IMR-90 (cell line): Measurements from ENCODE around the gene SPACA7. TPM values are rescaled to one million over a fixed set of nuclear protein-coding genes. Genes with fewer than 3 reads are reported as not detected.

Experiments
- ATAC-seq: fragments of 200-7000 bp; cut with Tn5 transposase; 2 replicates; pipeline ENCODE4 v1.9.1; 2020; ENCODE audit warnings: low read depth, mild to moderate bottlenecking, moderate library complexity
- BruUV-seq: library from RNA; stranded (reverse); fragments of 400-500 nt; replicated peaks from 2 replicates; lab custom pipeline; 2021; lab: Mats Ljungman, UMichigan
- CTCF ChIA-PET: fragments of 300-600 bp; formaldehyde crosslinking; extraction: SDS; loops from one replicate; lab custom pipeline; 2021; ENCODE audit warnings: antibody characterized with exemption; lab: Yijun Ruan, JAX
- POLR2A ChIA-PET: fragments of 300-600 bp; sonication (Branson Sonifier 250); formaldehyde crosslinking; loops from one replicate; lab custom pipeline; 2022; ENCODE audit warnings: antibody characterized with exemption; ENCODE audit not compliant: unreplicated experiment; lab: Charles Lee
- DNase-seq: peaks from one replicate; pipeline ENCODE4 v3.0.0; 2013
- H2AFZ ChIP-seq: replicated peaks from 2 replicates; pipeline ENCODE3; 2013; ENCODE audit warnings: low read length, mild to moderate bottlenecking; ENCODE audit not compliant: poor library complexity
- H2AK5ac ChIP-seq: 2 replicates; pipeline ENCODE4 v1.6.1; 2013; ENCODE audit warnings: low read depth, low read length, inconsistent platforms
- H2AK9ac ChIP-seq: replicated peaks from 2 replicates; pipeline ENCODE3; 2013; ENCODE audit warnings: mild to moderate bottlenecking, low read depth, low read length, moderate library complexity; ENCODE audit not compliant: poor library complexity
- H2BK120ac ChIP-seq: 2 replicates; pipeline ENCODE4 v1.6.1; 2013; ENCODE audit warnings: low read depth, low read length, inconsistent platforms
- H2BK15ac ChIP-seq: 3 replicates; pipeline ENCODE4 v1.6.1; 2013; ENCODE audit warnings: low read depth, low read length, inconsistent platforms
- H2BK20ac ChIP-seq: 2 replicates; pipeline ENCODE4 v1.6.1; 2013; ENCODE audit warnings: low read depth, mild to moderate bottlenecking, inconsistent platforms, low read length, moderate library complexity
- H2BK5ac ChIP-seq: 2 replicates; pipeline ENCODE4 v1.6.1; 2013; ENCODE audit warnings: mild to moderate bottlenecking, low read depth, low read length, inconsistent platforms; ENCODE audit not compliant: poor library complexity, severe bottlenecking
- H3K14ac ChIP-seq: replicated peaks from 2 replicates; pipeline ENCODE4 v1.6.1; 2013; ENCODE audit warnings: low read depth, low read length, inconsistent platforms
- H3K18ac ChIP-seq: 2 replicates; pipeline ENCODE4 v1.6.1; 2013; ENCODE audit warnings: low read depth, low read length, control low read depth
- H3K23ac ChIP-seq: 2 replicates; pipeline ENCODE4 v1.6.1; 2013; ENCODE audit warnings: low read depth, low read length, inconsistent platforms
- H3K27ac ChIP-seq: 2 replicates; pipeline ENCODE4 v1.5.1; 2013; ENCODE audit warnings: mild to moderate bottlenecking, control low read depth, low read length; ENCODE audit not compliant: insufficient read depth
- H3K27me3 ChIP-seq: 2 replicates; pipeline ENCODE4 v1.6.1; 2013; ENCODE audit warnings: low read length; ENCODE audit not compliant: control insufficient read depth, insufficient read depth
- H3K36me3 ChIP-seq: 2 replicates; pipeline ENCODE4 v1.6.1; 2013; ENCODE audit warnings: low read length, mixed read lengths; ENCODE audit not compliant: control insufficient read depth, insufficient read depth
- H3K4ac ChIP-seq: 2 replicates; pipeline ENCODE4 v1.6.1; 2013; ENCODE audit warnings: low read depth, low read length, inconsistent platforms
- H3K4me1 ChIP-seq: 2 replicates; pipeline ENCODE4 v1.6.1; 2013; ENCODE audit warnings: low read length, mixed read lengths; ENCODE audit not compliant: control insufficient read depth, insufficient read depth
- H3K4me2 ChIP-seq: 2 replicates; pipeline ENCODE4 v1.6.1; 2013; ENCODE audit warnings: low read depth, mild to moderate bottlenecking, control low read depth, low read length, moderate library complexity
- H3K4me3 ChIP-seq: 2 replicates; pipeline ENCODE4 v1.5.1; 2013; ENCODE audit warnings: low read depth, mild to moderate bottlenecking, control low read depth, low read length, moderate library complexity; ENCODE audit not compliant: insufficient read depth
- H3K56ac ChIP-seq: 2 replicates; pipeline ENCODE4 v1.6.1; 2013; ENCODE audit warnings: low read length, inconsistent platforms; ENCODE audit not compliant: insufficient read depth; ENCODE audit errors: extremely low read depth
- H3K79me1 ChIP-seq, 2 experiments: 2 replicates each; pipeline ENCODE4 v1.6.1; 2013; ENCODE audit warnings: low read length in 2 of 2, inconsistent platforms in 1 of 2, low read depth in 1 of 2
- H3K9ac ChIP-seq: 2 replicates; pipeline ENCODE4 v1.6.1; 2013; ENCODE audit warnings: low read depth, low read length, control low read depth
- H3K9me1 ChIP-seq: 2 replicates; pipeline ENCODE4 v1.6.1; 2013; ENCODE audit warnings: low read length, inconsistent platforms; ENCODE audit not compliant: insufficient read depth
- H3K9me3 ChIP-seq: 2 replicates; pipeline ENCODE4 v1.6.1; 2013; ENCODE audit warnings: low read length; ENCODE audit not compliant: control insufficient read depth, insufficient read depth
- H4K20me1 ChIP-seq: 2 replicates; pipeline ENCODE4 v1.6.1; 2013; ENCODE audit warnings: low read length, inconsistent platforms; ENCODE audit not compliant: insufficient read depth
- H4K5ac ChIP-seq: 2 replicates; pipeline ENCODE4 v1.6.1; 2013; ENCODE audit warnings: mild to moderate bottlenecking, low read depth, low read length, control low read depth
- H4K8ac ChIP-seq, 2 experiments: 2 replicates each; pipeline ENCODE4 v1.6.1; 2013; ENCODE audit warnings: low read depth in 2 of 2, low read length in 2 of 2, control low read depth in 1 of 2, inconsistent platforms in 1 of 2
- H4K91ac ChIP-seq: 2 replicates; pipeline ENCODE4 v1.6.1; 2013; ENCODE audit warnings: low read depth, low read length, inconsistent platforms; ENCODE audit not compliant: insufficient read depth
- BHLHE40 ChIP-seq: fragments of 150-350 bp; IDR thresholded peaks from 2 replicates; pipeline ENCODE4 v1.6.1; 2016; ENCODE audit warnings: mild to moderate bottlenecking, low read depth, low read length
- CEBPB ChIP-seq: IDR thresholded peaks from 2 replicates; pipeline ENCODE4 v1.6.1; 2012; ENCODE audit warnings: low read depth, low read length, improper control_type of control experiment
- CHD1 ChIP-seq: IDR thresholded peaks from 2 replicates; pipeline ENCODE4 v1.6.1; 2012; ENCODE audit warnings: low read depth, low read length, improper control_type of control experiment
- CTCF ChIP-seq: conservative IDR thresholded peaks from 2 replicates; pipeline ENCODE4 v1.5.1; 2012; ENCODE audit warnings: mild to moderate bottlenecking, low read depth, low read length, improper control_type of control experiment
- ELK1 ChIP-seq: fragments of 150-350 bp; IDR thresholded peaks from 2 replicates; pipeline ENCODE4 v1.6.1; 2016; ENCODE audit warnings: low read depth, mild to moderate bottlenecking, low read length, moderate library complexity, borderline replicate concordance
- FOS ChIP-seq: fragments of 150-350 bp; IDR thresholded peaks from 2 replicates; pipeline ENCODE4 v1.6.1; 2016; ENCODE audit warnings: low read depth, low read length
- MAFK ChIP-seq: IDR thresholded peaks from 2 replicates; pipeline ENCODE4 v1.6.1; 2012; ENCODE audit warnings: low read depth, low read length, improper control_type of control experiment
- MAZ ChIP-seq: IDR thresholded peaks from 2 replicates; pipeline ENCODE4 v1.6.1; 2012; ENCODE audit warnings: low read depth, mild to moderate bottlenecking, low read length, improper control_type of control experiment, moderate library complexity, borderline replicate concordance
- MXI1 ChIP-seq: IDR thresholded peaks from 2 replicates; pipeline ENCODE4 v1.6.1; 2012; ENCODE audit warnings: low read depth, mild to moderate bottlenecking, low read length, moderate library complexity, borderline replicate concordance
- NFE2L2 ChIP-seq: fragments of 150-350 bp; IDR thresholded peaks from 2 replicates; pipeline ENCODE4 v1.6.1; 2016; ENCODE audit warnings: low read depth, mild to moderate bottlenecking, low read length
- POLR2A ChIP-seq: IDR thresholded peaks from 2 replicates; pipeline ENCODE4 v1.6.1; 2012; ENCODE audit warnings: mild to moderate bottlenecking, low read depth, low read length
- RAD21 ChIP-seq: IDR thresholded peaks from 2 replicates; pipeline ENCODE4 v1.6.1; 2012; ENCODE audit warnings: low read length, improper control_type of control experiment
- RCOR1 ChIP-seq: IDR thresholded peaks from 2 replicates; pipeline ENCODE4 v1.6.1; 2012; ENCODE audit warnings: mild to moderate bottlenecking, low read length, improper control_type of control experiment; ENCODE audit not compliant: insufficient replicate concordance
- RFX5 ChIP-seq: IDR thresholded peaks from 2 replicates; pipeline ENCODE4 v1.8.0; 2012; ENCODE audit warnings: low read depth, mild to moderate bottlenecking, low read length, moderate library complexity
- SMC3 ChIP-seq: fragments of 150-350 bp; IDR thresholded peaks from 2 replicates; pipeline ENCODE4 v1.6.1; 2016; ENCODE audit warnings: low read depth, mild to moderate bottlenecking, antibody characterized with exemption, low read length, moderate library complexity
- USF2 ChIP-seq: fragments of 150-350 bp; IDR thresholded peaks from 2 replicates; pipeline ENCODE4 v1.6.1; 2017; ENCODE audit warnings: mild to moderate bottlenecking, antibody characterized with exemption, low read length, low read depth
- WGBS, 2 experiments: methylation state at CpG; one replicate each; pipeline versions ENCODE4 v1.1.5 to v1.1.7; 2013; ENCODE audit warnings: missing lambda C conversion rate in 2 of 2; ENCODE audit not compliant: insufficient read length in 1 of 2; ENCODE audit errors: extremely low coverage in 2 of 2; 5-methylcytosine and 5-hydroxymethylcytosine counted together
- dilution Hi-C: fragments of 300-500 bp; cut with HindIII; formaldehyde crosslinking; loops from one replicate; pipeline ENCODE4 v1.14.3; 2018; ENCODE audit warnings: low sequenced_read_pairs; ENCODE audit not compliant: unreplicated experiment
- in situ Hi-C: fragments of 300-500 bp; cut with MboI; formaldehyde crosslinking; loops from 3 replicates; pipeline ENCODE4 v1.14.3; 2019; ENCODE audit warnings: low sequenced_read_pairs, inconsistent platforms, mixed read lengths
- intact Hi-C: fragments of 100-400 bp; cut with micrococcal nuclease; formaldehyde crosslinking; loops from 2 replicates; pipeline ENCODE4 v1.10.0; 2022
- polyA plus RNA-seq, 3 experiments: library from polyadenylated mRNA; depleted of rRNA; stranded (reverse); fragments of >200 nt; gene quantifications; 2 replicates each; pipeline ENCODE4 v1.2.3, GENCODE V29; 2012; ENCODE audit warnings: low replicate concordance in 1 of 3
- total RNA-seq: library from RNA; depleted of rRNA; stranded (reverse); fragments of >200 nt; gene quantifications from 2 replicates; pipeline ENCODE4 v1.2.3, GENCODE V29; 2012

SPACA7 gene
- total and polyA plus RNA-seq, 2 of the 4 experiments (the other 2 are of a cell fraction) = not detected

- Histone ChIP-seq H3K4ac (no peak overlapping the region), H2AFZ (no peak overlapping the region), H2AK9ac (no peak overlapping the region), H3K9me3 (peaks cover 10% of the 10 kb centered on the region; the same call in 1 of the 2 replicates), H3K4me2 (no peak overlapping the region), H3K4me1 (no peaks in the 10 kb centered on the region), H4K5ac (no peak overlapping the region), H4K8ac (no peak overlapping the region), H3K36me3 (no peaks in the 10 kb centered on the region), H2BK5ac (no peak overlapping the region), H3K9me1 (no peaks in the 10 kb centered on the region), H3K18ac (no peak overlapping the region), H3K4me3 (no peak overlapping the region), H3K27ac (no peak overlapping the region), H2BK120ac (no peak overlapping the region), H3K79me1 (no peaks in the 10 kb centered on the region), H2AK5ac (no peak overlapping the region), H3K56ac (no peak overlapping the region), H3K14ac (no peak overlapping the region), H3K23ac (no peak overlapping the region), H2BK20ac (no peak overlapping the region), H4K91ac (no peak overlapping the region), H3K27me3 (no peaks in the 10 kb centered on the region), H2BK15ac (no peak overlapping the region), H4K20me1 (no peaks in the 10 kb centered on the region), H3K9ac (no peak overlapping the region)
- intact Hi-C loops (no loop called here), in situ Hi-C loops (no loop called here), dilution Hi-C loops (no loop called here)
- no peak for DNase-seq
- TF ChIP-seq CHD1 (no peak), USF2 (no peak), RAD21 (no peak), MXI1 (no peak), NFE2L2 (no peak), MAZ (no peak), RCOR1 (no peak), RFX5 (no peak), MAFK (no peak), BHLHE40 (no peak), SMC3 (no peak), POLR2A (no peak), CEBPB (no peak), CTCF (no peak), ELK1 (no peak), FOS (no peak)
- no TSS peak for BruUV-seq
- ChIA-PET POLR2A (no interaction called here), CTCF (no interaction called here)
- no peak for ATAC-seq
- 69% methylated on average over 5 of the region's 14 CpGs; no CpG with 5 or more reads in 1 of the 2 experiments for WGBS, 2 experiments
Measured at GRCh38 chr13:112424098-112424497, 47.9 kb downstream of the SPACA7 start.
